Stimulated activated CD4-positive, alpha-beta T cell treated with anti-CD3 and anti-CD28 coated beads, Interleukin-1b, Interleukin-23, amount 100 ng/mL, for 48 hours (primary cell): Measurements from ENCODE around the gene TMPRSS11D.

ENCODE experiments used
- DNase-seq: peaks from one replicate; pipeline ENCODE4 v3.0.0-alpha.2; 2020

The TMPRSS11D gene

DNA sequence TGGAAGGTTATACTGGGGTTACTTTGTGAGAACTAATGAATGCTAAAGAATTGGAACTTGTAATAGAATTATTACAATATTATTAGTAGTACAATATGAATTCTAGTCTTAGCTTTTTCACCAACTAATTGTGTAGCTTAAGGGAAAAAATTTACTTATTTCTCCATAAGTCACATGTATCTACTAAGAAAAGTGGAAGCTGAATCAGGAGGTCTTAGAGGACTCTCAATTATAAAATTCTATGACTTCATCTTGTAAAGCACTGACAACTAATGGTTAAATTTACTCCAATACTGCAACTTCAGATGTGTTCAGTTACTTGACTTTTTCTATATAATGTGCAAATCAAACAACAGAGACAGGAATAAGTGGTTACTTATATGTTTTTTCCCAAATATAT lies 899 bp upstream of the TMPRSS11D start:
- no peak for DNase-seq

DNA sequence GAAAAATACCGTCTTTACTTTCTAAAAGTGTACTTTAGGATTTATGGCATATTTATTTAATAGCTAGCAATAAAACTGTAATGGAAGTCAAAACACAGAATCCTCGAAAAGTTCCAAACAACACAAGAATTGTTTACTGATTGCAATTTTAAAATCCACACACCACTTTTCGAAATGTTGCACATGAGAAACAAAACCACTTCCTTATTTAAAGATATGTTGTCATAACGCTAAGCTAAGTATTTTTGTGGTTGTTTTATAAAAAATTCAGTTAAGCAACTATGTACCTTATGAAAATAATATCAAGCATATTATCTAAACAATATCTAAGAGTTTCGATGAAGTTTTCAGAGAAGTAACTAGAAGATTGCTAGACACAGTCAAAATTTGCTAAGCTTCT lies 344 bp downstream of the TMPRSS11D start:
- DNase-seq, result no peak

DNA sequence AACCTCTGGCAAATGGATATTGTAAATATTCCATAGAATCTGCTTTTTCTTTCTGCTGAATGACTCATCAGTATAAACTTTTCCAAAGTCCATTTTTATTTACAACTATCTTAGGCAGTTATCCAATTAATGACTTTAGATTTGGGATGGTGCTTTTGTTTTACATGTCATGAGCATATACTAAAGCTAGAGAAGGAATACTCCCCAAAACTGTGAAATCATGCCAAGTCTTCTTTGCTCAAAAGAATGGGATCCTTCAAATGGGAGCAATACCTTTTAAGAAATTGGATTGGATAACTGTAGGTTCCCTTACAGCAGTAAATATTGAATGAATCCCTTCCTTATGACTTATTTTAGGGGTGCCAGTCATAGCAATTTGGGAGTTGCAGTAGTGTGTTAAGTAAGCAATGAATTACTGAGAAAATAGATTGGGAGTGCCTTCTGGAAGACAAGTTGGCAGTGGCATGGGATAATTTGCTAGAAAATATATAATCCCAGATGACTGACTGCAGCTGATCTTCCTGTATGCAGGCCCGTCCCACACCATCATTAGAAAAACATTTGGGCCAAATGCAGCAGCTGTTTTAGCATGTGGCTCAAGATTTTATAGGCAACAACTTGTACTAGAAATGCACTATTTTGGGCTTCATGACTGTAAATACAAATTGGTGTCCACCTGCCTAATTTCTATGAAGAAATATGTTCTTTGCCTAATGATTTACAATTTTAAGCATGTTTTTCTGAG lies 2.8 kb downstream of the TMPRSS11D start:
- no peak for DNase-seq

DNA sequence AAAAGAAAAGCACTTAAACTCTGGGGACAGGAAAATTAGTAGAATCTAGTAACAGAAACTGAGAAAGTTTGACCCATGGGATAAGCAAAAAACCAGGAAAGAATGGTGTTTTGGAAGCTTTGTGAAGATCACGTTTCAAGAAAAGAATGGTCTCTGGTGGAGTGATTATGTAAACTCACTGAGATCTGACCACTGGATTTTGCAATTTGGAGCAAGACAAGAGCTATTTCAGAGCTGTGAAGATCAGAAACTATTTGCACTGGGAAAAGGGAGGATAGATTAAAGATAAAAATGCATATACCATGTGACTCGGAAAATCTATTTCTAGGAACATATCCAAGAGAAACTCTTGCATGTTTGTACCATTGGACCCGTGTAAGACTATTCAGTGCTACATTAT lies 4.3 kb downstream of the TMPRSS11D start:
- DNase-seq, result no peak

GRCh38 chr4:67877086-67877485 lies 6.7 kb downstream of the TMPRSS11D start:
- no peak for DNase-seq

DNA sequence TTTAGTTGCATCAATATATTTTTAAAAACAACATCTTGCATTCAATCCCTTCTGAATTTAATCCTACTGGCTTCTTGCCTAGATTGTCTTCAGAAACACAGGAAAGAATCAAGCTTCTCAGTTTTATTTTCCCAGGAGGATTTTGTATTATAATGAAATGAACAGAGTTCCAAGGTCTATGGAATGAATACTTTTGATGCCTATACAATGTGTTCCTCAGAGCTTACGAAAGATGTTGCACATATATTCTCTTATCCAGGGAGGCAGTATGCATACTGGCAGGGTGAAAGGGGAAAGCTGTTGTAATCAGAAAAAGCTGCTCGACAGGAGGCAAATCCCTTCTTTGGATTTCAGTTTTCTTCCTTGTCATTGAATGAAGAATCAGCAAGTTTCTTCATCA lies 8.8 kb downstream of the TMPRSS11D start:
- no peak for DNase-seq

DNA sequence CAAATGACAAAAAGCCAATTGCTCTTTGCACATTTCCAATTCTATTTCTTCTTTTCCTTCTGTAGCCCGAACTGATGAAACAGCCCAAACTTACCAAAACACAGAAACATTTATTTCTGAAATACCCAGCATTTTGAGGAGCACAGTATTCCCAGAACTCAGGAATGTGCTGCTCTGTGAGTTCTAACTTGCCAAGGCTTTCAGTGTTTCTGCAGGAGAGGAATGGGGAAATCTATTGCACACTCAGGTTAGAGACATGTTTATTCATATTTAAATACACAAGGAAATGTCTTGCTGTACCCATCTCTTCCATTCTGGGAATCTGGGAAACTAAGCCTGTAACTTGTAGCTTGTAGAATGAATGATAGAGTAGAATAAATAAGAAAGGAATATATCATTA lies 10.7 kb downstream of the TMPRSS11D start:
- DNase-seq, result no peak

DNA sequence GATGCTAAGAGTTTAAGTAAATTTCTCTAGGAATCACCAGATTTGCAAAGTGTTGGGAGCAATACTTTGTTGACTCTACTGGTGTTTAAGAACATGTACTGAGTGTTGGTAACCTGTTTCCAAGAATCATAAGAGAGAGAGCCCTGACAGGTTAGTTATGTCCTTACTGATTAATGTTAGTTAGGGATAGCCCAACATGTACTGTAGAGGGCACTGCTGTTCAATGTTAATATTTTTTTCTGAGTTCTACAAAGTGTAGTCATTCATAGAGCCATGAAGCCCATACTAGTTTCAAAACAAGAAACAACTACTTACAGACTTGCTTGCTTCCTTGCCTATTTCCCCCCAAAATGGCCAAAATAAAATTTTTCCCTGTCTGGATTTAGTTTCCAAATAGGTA lies 11.9 kb downstream of the TMPRSS11D start:
- DNase-seq, result no peak

- DNase-seq, result no peak
Measured at GRCh38 chr4:67869580-67870190, 14.1 kb downstream of the TMPRSS11D start.

GRCh38 chr4:67861513-67861912 lies 22.3 kb downstream of the TMPRSS11D start:
- DNase-seq, result no peak

GRCh38 chr4:67853336-67853735 lies 30.5 kb downstream of the TMPRSS11D start:
- no peak for DNase-seq

DNA sequence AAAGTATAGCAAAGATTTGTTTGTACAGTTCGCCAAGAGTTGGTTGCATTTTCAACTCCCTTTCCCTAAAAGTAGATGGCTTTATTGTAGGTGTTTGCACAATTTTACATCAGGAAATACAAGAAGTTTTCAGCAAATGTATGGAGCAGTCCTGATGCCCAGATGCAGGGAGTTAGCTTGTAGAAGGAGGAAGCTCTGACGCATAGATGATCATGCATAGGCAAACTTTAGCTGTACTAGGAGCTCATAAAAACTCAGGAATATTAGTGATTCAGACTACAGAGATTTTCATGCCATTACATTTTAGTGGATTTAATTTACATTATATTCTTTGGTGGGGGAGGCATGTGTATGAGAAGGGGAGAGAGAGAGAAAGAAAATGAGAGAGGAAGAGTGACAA lies 62.9 kb downstream of the TMPRSS11D start:
- no peak for DNase-seq

DNA sequence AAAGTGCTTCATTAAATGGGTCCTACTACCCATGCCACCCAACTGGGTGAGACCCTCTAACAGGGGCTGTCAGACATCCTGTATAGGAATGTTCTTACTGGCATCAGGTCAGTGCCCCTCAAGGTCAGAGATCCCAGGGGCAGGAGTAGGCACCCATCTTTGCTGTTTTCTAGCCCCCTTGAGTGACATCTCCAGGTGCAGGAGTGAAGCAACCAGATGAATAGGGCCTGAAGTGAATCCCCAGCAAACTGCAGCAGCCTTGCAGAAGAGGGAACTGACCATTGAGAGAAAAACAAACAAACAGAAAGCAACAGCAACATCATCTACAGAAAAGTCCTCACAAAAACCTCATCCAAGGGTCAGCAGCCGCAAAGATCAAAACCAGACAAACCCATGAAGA lies 73.8 kb downstream of the TMPRSS11D start:
- no peak for DNase-seq

GRCh38 chr4:67809502-67809901 lies 74.3 kb downstream of the TMPRSS11D start:
- no peak for DNase-seq

DNA sequence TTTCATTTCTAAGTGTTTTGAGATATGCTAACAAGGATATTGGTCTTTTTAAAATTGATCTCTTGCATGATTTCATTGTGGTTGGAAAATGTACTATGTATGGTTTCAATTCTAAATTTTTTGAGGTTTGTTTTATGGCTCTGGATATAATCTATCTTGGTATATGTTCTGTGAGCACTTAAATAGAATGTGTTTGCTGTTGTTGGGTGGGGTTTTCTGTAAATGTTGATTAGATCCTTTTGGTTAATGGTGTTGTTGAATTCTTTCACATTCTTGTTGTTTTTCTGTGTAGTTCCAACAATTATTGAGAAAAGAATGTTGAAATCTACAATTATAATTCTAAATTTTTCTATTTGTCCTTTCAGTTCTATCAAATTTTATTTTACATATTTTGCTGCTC lies 87.0 kb downstream of the TMPRSS11D start:
- DNase-seq, result no peak

DNA sequence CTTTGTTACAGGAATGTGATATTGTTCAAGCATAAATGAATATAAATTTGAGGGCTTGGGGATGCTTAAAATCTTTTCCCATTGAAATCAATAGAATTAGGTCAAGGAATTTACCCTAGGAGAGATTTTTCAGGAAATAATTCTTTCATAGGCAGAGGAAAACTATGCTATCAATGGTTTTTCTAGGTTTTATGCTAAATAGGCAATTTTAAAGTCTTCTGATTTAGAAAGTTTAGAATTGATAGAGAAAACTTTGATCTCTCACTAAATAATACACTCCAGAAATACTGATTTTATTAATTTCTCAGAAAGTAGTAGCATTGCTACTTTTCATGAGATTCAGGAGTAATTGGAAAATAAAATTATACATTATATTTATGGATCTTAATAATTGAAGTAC lies 93.1 kb downstream of the TMPRSS11D start:
- DNase-seq, result no peak

GRCh38 chr4:67787311-67787710 lies 96.5 kb downstream of the TMPRSS11D start:
- no peak for DNase-seq

- DNase-seq, result no peak
Measured at GRCh38 chr4:67785528-67785927, 98.3 kb downstream of the TMPRSS11D start.

DNA sequence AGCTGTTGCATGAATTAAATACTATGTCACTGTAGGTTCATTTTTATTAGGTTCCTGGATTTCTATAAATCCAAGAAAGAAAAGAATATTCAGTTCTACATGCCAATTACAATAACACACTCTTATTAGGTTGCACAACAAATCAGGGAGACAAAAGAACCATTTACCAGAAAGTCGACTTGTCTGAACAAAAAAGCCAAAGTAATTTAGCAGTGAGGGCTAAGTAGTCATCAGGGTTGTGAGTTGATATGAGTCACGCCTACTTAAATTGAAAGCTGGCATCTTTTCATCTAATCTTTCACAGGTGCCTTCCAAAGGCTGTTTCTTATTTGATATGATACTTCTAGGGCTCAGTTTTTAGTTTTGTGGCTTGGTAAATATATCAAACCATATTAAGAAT lies 104.2 kb downstream of the TMPRSS11D start:
- no peak for DNase-seq

GRCh38 chr4:67776746-67777145 lies 107.1 kb downstream of the TMPRSS11D start:
- no peak for DNase-seq
